HUES6 (cell line): Measurements from ENCODE around the gene DNAJA4.

Source experiments
- H3K27ac ChIP-seq: 2 replicates; pipeline ENCODE4 v1.7.0; 2013; ENCODE audit warnings: low read depth, mild to moderate bottlenecking, low read length, inconsistent platforms
- H3K27me3 ChIP-seq: 2 replicates; pipeline ENCODE4 v1.6.1; 2013; ENCODE audit warnings: low read length; ENCODE audit not compliant: control insufficient read depth, insufficient read depth
- H3K36me3 ChIP-seq: 2 replicates; pipeline ENCODE4 v1.6.1; 2013; ENCODE audit warnings: low read length; ENCODE audit not compliant: control insufficient read depth, insufficient read depth
- H3K4me1 ChIP-seq: 2 replicates; pipeline ENCODE4 v1.6.1; 2013; ENCODE audit warnings: low read length; ENCODE audit not compliant: control insufficient read depth, insufficient read depth
- H3K4me3 ChIP-seq: 2 replicates; pipeline ENCODE4 v1.5.1; 2013; ENCODE audit warnings: low read depth, low read length
- H3K9ac ChIP-seq: one replicate; pipeline ENCODE4 v1.6.1; 2013; ENCODE audit warnings: mild to moderate bottlenecking, low read length
- H3K9me3 ChIP-seq: 2 replicates; pipeline ENCODE4 v1.6.1; 2013; ENCODE audit warnings: low read depth, low read length; ENCODE audit not compliant: control insufficient read depth, insufficient read depth

Gene DNAJA4

GRCh38 chr15:78261062-78261461, 3.3 kb upstream of the DNAJA4 start:
- H3K4me1 ChIP-seq = no peaks in the 10 kb centered on the region
- H3K27ac ChIP-seq = no peak overlapping the region
- H3K27me3 ChIP-seq = peaks cover 9% of the 10 kb centered on the region; the same call in 1 of the 2 replicates
- H3K9ac ChIP-seq = no peak overlapping the region
- no peak overlapping the region for H3K4me3 ChIP-seq
- H3K9me3 ChIP-seq = no peaks in the 10 kb centered on the region
- H3K36me3 ChIP-seq = no peaks in the 10 kb centered on the region

DNA sequence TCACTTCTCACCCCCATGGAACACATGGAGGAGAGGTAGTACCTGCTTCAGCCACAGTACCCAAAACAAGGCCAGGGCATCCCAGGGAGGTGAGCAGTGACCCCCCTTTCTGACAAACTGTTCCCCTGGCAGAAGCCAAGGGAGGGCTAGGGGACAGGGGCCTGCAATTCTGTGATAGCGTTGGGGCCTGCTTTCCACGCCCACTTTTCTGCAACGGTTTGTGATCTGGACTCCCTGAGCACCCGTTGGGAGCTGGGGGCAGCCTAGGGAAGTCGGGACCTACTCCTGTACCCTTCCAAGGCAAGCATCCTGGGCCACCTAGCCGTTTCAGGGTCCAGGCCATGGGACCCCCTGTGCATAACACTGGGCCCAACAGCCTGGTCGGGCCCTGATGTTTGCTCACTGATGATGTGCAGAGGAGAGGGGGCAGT, 996 bp upstream of the DNAJA4 start:
- H3K9ac ChIP-seq = no peak overlapping the region
- H3K27me3 ChIP-seq = peaks cover 9% of the 10 kb centered on the region; the same call in 1 of the 2 replicates
- H3K36me3 ChIP-seq = no peaks in the 10 kb centered on the region
- H3K4me3 ChIP-seq = no peak overlapping the region
- H3K4me1 ChIP-seq = no peaks in the 10 kb centered on the region
- H3K9me3 ChIP-seq = no peaks in the 10 kb centered on the region
- no peak overlapping the region for H3K27ac ChIP-seq

DNA sequence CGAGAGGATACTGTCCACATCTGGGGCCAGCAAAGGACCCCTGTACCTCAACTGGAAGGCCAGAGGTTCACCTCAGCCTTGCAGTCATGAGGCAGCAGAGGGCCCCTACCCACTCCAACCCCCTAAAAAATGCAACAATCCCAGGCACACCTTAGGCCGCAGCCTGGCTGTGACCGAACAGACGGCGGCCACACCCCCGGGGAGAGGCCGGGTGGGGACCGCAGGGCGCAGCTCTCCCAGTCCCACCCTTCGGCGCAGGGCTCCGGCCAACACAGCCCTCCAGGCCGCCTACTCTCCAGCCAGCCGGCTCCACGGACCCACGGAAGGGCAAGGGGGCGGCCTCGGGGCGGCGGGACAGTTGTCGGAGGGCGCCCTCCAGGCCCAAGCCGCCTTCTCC, 457 bp upstream of the DNAJA4 start:
- Histone ChIP-seq H3K27ac (no peak overlapping the region), H3K27me3 (peaks cover 9% of the 10 kb centered on the region; the same call in 1 of the 2 replicates), H3K36me3 (no peaks in the 10 kb centered on the region), H3K4me1 (no peaks in the 10 kb centered on the region), H3K9me3 (no peaks in the 10 kb centered on the region), H3K4me3 (peak overlapping the region; percentile 39), H3K9ac (no peak overlapping the region)

DNA sequence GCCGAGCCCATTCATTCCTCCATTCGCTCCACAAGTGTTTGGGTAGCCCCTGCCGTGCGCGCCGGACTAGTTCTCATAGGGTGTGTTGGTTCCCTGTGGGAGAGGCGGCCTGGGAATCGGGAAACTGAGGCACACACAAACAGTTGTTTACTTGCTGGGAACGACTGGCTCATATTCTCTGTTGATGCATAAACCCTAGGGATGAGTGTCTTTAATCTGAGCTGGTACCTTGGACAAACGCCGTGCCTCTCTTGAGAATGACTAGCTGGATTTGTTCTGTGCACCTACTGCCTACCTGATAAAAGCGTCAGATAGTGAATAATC, 737 bp downstream of the DNAJA4 start:
- H3K27ac ChIP-seq = no peak overlapping the region
- no peaks in the 10 kb centered on the region for H3K36me3 ChIP-seq
- no peak overlapping the region for H3K9ac ChIP-seq
- peaks cover 9% of the 10 kb centered on the region; the same call in 1 of the 2 replicates for H3K27me3 ChIP-seq
- no peaks in the 10 kb centered on the region for H3K4me1 ChIP-seq
- peak overlapping the region; percentile 49; the same call in 1 of the 2 replicates for H3K4me3 ChIP-seq
- H3K9me3 ChIP-seq = no peaks in the 10 kb centered on the region

DNA sequence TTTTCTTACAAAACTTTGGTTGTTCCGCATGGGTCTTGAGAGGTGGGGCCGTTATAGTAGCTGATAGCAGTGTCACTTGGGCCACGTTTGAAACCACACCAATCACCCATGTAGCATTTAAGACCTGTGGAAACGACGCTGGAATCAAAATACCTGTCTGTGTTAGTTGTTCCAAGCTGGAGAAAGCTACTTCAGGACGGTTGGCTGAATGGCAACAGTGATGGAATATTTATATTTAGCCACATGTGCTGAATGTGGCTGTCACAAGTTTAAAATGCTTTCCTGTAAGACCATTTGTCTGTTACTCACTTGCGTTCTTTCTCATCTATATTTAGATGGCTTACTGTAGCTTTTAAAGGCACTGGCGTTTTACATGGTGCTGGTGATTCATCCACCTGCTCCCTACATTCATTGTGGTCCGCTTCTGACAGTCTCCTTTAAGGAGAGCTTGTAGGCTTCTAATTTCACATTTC, 1.4 kb downstream of the DNAJA4 start:
- H3K4me3 ChIP-seq = no peak overlapping the region
- no peaks in the 10 kb centered on the region for H3K9me3 ChIP-seq
- peaks cover 9% of the 10 kb centered on the region; the same call in 1 of the 2 replicates for H3K27me3 ChIP-seq
- H3K9ac ChIP-seq = no peak overlapping the region
- H3K36me3 ChIP-seq = no peaks in the 10 kb centered on the region
- H3K4me1 ChIP-seq = no peaks in the 10 kb centered on the region
- H3K27ac ChIP-seq = no peak overlapping the region

DNA sequence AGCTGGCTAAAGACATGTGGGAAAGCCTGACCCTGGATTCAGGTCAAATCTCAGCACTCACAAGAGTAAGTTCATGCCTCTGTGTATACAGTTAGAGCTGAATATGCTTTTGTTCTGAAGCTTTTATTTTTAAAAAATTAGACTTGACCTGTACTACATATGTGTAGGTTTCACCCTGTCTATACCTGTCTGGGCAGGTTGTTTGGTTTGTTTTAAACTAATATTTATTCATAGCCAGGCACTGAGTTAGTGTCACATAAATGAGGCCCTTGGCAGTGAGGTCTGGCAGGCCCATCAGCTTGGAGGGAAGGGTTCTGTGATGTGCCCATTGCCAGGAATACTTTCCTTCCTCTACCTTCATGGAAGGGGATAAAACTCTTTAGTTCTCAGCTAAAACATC, 1.9 kb downstream of the DNAJA4 start:
- H3K36me3 ChIP-seq = no peaks in the 10 kb centered on the region
- H3K27me3 ChIP-seq = peaks cover 9% of the 10 kb centered on the region; the same call in 1 of the 2 replicates
- no peak overlapping the region for H3K27ac ChIP-seq
- no peaks in the 10 kb centered on the region for H3K4me1 ChIP-seq
- no peak overlapping the region for H3K9ac ChIP-seq
- H3K4me3 ChIP-seq = no peak overlapping the region
- no peaks in the 10 kb centered on the region for H3K9me3 ChIP-seq

GRCh38 chr15:78266806-78267205, 2.4 kb downstream of the DNAJA4 start:
- Histone ChIP-seq H3K4me1 (no peaks in the 10 kb centered on the region), H3K27me3 (peaks cover 9% of the 10 kb centered on the region; the same call in 1 of the 2 replicates), H3K9ac (no peak overlapping the region), H3K4me3 (no peak overlapping the region), H3K27ac (no peak overlapping the region), H3K9me3 (no peaks in the 10 kb centered on the region), H3K36me3 (no peaks in the 10 kb centered on the region)

DNA sequence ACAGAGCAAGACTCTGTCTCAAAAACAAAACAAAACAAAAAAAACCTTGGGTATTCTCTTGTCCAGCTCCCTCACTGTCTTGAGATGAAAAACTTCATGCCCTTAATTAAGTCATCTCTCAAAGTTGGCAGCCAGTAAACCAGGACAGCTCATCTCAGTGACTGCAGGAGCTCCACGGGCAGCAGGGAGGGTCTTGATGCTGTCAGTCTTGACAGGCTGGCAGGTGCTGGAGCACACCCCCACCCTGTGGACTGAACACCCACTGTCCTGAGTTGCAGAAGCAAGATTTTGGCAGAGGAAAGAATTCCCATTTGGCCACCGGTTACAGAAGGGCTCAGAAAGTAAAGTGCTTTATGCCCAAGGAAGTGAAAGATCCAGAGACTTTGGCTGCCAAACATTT, 8.0 kb downstream of the DNAJA4 start:
- Histone ChIP-seq H3K9me3 (no peaks in the 10 kb centered on the region), H3K9ac (no peak overlapping the region), H3K36me3 (no peaks in the 10 kb centered on the region), H3K27ac (no peak overlapping the region), H3K27me3 (no peaks in the 10 kb centered on the region), H3K4me3 (no peak overlapping the region), H3K4me1 (peaks cover 3% of the 10 kb centered on the region; the same call in 1 of the 2 replicates)

DNA sequence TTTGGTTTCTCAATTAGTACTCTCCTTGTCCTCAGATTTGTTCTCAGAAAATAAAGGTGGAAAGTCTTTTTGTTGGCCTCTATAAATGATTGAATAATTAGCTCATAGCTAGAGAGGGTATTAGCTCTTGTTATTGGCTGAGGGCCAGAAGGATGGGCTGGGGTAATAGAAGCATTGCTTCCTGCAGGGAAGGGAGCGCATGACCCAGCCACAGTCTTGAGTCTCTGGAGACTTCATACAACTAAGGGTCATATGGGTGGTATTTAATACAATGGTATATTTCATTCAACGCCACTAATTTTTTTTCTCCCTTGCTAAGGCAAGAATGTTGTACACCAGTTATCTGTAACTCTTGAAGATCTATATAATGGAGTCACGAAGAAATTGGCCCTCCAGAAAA, 8.4 kb downstream of the DNAJA4 start:
- peaks cover 3% of the 10 kb centered on the region; the same call in 1 of the 2 replicates for H3K4me1 ChIP-seq
- no peaks in the 10 kb centered on the region for H3K27me3 ChIP-seq
- no peak overlapping the region for H3K4me3 ChIP-seq
- H3K9me3 ChIP-seq = no peaks in the 10 kb centered on the region
- no peaks in the 10 kb centered on the region for H3K36me3 ChIP-seq
- no peak overlapping the region for H3K27ac ChIP-seq
- H3K9ac ChIP-seq = no peak overlapping the region

DNA sequence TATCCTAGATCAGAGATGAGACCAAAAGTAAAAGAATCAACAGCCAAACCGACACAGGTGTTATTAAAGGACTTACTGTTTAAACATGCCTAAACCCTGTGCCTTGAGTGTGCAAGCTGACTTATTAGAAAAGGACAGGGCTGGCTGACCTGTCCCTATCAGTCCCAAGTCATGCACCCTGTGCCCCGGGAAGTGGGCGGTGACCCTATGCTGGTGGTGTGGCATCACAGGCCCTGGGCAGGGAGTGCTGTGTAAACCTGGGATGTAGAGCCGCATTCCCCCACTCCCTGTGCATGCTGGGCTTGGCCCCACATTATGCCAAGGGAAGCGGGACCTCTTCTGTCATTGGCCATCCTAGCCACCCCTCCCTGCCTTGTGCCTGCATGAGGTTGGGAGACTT, 10.6 kb downstream of the DNAJA4 start:
- no peak overlapping the region for H3K4me3 ChIP-seq
- no peaks in the 10 kb centered on the region for H3K27me3 ChIP-seq
- peaks cover 3% of the 10 kb centered on the region; the same call in 1 of the 2 replicates for H3K4me1 ChIP-seq
- H3K9ac ChIP-seq = no peak overlapping the region
- no peak overlapping the region for H3K27ac ChIP-seq
- no peaks in the 10 kb centered on the region for H3K9me3 ChIP-seq
- no peaks in the 10 kb centered on the region; the same call in 1 of the 2 replicates for H3K36me3 ChIP-seq

DNA sequence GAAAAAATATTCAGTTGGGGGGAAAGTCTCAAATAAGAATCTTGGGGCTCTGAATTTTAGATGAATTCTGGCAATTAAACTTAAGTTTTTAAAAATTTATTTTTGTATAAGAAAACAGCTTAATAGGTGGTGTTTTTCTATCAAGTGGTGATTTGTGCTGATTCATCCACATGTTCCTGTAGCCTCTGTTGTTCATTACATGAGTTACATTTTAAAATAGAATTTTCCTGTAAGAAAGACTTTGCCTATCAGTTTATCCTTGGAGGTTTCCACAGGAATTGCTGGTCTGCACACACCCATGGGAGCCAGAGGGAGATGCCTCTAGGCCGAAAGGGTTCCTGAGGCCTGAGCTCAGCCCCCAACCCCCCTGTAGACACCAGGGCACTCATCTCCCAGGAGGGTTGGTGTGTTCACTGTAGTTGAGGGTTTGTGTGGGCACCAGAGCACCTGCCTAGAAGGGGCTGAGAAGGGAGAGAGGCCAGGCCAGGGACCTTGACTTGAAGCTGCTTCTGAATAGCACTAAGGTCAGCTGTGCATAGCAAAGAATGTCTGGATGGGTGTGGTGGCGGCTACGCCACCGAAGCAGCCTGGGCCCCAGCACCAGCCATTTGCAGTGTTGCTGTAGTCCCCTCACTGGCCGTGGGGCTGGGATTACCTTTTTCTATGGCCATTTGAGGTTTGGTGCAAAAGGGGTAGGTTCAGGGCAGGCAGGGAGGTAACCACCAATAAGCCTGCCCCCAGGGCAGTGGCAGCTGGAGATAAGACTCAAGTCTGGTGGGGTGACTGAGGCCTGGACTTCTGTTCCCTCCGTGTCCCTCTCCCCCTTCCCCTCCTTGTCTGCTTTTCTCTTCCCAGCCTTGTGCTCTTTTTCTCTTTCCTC, 11.9 kb downstream of the DNAJA4 start:
- no peaks in the 10 kb centered on the region for H3K9me3 ChIP-seq
- no peak overlapping the region for H3K4me3 ChIP-seq
- no peak overlapping the region for H3K27ac ChIP-seq
- no peak overlapping the region for H3K9ac ChIP-seq
- no peaks in the 10 kb centered on the region for H3K27me3 ChIP-seq
- H3K4me1 ChIP-seq = peaks cover 3% of the 10 kb centered on the region; the same call in 1 of the 2 replicates
- peaks cover 11% of the 10 kb centered on the region; the same call in 1 of the 2 replicates for H3K36me3 ChIP-seq
